Stimulated activated CD4-positive, alpha-beta T cell treated with anti-CD3 and anti-CD28 coated beads, Interleukin-4, amount 100 ng/mL, for 1 hour (primary cell): ENCODE results near the gene KCNA4.
"Not testable (repeated sequence)": the region's sequence is repeated elsewhere in the genome, so short reads cannot be mapped to it uniquely, and the experiment has no call there.

ENCODE experiments used
- DNase-seq: peaks from one replicate; pipeline ENCODE4 v3.0.0-alpha.2; 2020

Gene KCNA4

DNA sequence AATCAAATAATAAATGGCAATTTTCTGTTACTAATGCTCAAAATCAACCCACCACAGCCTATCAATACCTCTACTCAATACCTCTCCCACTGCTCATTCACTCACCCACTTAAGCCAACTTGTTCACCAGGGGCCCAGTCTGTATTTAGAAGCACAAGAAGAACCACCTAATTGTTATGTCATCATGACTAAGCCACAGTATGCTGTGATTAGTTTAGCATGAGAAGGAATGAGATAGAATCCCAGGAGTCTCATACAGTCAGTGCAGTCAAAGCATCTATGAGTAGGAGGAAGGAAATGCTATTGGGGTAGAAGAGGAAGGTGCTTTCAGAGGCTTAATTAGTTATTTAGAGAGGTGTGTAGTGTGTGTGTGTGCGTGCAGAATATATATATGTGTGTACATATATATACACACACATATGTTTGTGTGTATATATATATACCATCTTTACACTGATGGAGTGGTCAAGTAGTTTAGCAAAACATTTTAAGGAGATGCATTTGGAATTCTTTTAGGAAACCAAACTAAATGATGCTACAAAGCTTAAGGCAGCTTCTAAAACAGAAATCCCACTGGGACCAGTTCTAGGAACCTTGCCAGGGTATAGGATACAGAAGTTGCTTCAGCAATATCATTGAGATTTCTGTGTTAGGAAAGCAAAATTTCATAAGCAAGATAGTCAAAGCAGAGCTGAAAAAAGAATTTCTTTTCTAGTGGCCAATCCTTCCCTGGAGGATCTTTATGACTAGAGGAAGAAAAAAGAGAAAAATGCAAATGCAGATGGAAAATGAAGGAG lies 27.5 kb downstream of the KCNA4 start:
- no peak for DNase-seq

DNA sequence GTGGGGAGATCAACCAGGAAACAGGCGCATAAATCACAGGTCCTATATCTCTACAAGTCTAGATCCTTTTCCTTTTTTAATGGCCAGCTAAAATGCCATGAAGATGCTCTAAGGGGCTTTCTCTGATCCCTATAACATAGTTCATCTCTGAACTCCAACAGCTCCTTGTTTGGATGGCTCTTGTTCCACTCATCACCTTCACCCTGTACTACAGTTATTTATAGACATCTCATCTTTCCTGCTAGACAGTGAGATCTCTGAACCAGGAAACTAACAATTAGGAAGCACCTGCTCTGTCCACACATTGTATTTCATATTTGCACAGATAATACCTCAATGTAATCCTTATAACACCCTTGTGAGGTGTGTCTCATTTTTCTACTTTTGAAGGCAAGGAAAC lies 31.6 kb downstream of the KCNA4 start:
- DNase-seq: no peak

DNA sequence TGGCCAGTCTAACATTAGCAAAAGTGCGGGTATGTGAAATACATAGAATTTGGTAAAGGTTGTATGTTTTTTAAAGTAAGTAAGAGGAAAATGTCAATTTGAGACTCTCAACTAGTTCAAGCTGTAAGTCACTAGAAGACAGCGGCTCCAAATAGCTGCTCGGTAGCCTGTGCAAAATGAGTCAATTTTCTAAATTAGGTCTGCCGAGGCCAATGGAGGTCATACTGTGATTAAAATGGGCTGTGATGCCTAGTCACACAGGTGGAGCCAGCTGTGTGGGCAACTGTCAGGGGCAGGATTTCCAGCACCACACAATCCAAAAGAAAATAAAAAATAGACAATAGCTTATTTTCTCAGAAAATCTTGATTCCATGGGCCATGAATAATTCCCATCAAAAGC lies 32.3 kb downstream of the KCNA4 start:
- DNase-seq: no peak

DNA sequence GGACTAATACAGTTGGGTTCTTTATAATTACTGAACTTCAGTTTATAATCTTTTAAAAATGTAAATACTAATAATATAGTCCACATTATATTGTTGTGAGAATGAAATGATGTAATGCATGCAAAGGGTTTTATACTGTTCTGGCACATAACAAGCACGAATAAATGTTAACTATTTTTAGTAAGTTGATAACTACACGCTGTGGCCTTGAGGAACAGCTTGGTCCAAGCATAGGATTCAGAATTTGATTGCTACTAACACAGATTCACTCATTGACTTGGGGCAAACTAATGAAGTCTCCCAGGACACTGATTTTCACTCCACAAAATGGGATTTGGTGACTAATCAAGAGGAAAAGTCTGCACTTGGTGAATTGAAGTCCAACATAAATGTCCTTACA lies 38.3 kb downstream of the KCNA4 start:
- DNase-seq: no peak

DNA sequence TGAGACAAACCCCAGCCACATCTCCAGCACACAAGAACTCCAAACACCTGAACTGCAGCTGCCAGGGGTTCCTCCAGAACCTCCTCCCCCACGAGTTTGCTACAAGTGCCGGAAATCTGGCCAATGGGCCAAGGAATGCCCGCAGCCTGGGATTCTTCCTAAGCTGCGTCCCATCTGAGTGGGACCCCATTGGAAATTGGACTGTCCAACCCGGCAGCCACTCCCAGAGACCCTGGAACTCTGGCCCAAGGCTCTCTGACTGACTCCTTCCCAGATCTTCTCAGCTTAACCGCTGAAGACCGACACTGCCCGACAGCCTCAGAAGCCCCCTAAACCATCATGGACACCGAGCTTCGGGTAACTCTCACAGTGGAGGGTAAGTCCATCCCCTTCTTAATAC lies 41.2 kb downstream of the KCNA4 start:
- DNase-seq: not testable (repeated sequence)

DNA sequence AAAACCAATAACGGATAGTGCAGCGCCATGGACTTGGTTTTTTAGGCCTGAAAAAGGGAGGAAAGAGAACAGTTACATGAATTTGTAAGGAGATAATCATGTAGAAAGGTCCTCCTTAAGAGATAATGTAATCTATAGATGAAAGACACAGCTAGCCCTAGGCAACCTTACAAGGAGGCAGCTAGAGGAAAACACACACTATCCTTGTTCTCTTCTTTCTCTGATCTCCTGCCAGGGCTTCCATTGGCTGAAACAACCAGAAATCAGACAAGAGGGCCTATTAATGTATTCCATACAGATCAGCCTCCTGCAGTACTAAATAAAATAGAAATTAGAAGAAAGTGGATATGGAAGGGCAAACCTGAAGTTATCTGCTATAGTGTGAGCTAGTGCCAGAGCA lies 53.0 kb downstream of the KCNA4 start:
- no peak for DNase-seq

DNA sequence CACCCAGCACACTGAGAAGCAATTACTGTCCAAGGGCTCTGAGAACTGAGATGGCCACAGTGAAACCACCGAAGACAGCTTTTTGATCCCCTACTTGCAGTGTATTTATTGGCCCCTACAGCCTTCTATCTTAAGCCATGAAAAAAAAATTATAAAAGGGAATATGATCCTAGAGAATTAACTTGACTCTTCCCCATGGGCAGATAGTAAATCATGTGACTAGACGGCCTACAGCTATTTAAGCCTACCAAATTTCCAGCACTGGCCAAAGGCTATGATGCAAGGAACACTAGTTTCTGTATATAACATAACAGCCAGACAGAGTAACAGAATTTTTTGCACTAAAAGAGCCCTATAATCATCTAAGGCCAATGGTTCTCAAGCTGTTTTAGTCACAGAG lies 53.8 kb downstream of the KCNA4 start:
- no peak for DNase-seq

DNA sequence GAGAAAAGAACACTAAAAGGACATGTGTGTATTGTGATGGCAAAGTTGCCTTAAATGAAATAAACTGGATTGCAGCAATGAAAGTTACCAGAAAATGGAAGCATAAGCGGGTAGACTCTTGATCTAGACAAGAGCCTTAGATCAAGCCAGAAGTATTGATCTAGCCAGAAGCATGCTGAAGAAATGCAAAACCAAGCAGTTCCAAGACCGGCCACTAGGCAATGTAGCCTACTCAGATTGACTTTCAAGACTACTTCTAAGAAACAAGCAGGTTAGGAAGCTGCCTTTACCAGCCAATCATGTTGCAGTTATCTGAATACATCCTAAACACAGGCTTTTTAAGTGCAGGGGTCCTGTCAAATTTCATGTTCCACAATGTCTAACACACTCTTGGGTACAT lies 54.6 kb downstream of the KCNA4 start:
- no peak for DNase-seq
